A549 (cell line): ENCODE measurements around the gene ANO9.

ENCODE experiments used
- EP300 ChIP-seq, 2 experiments: fragments of >200 bp; sonication (Bioruptor Twin); formaldehyde crosslinking; IDR thresholded peaks; 2 replicates in 1 of 2; 3 replicates in 1 of 2; pipeline ENCODE4 v1.6.1; 2016 to 2017
- MYC ChIP-seq: IDR thresholded peaks from 2 replicates; pipeline ENCODE4 v1.6.1; 2012; ENCODE audit warnings: mild to moderate bottlenecking, inconsistent platforms, low read length, improper control_type of control experiment, borderline replicate concordance
- TP53 ChIP-seq: fragments of 250-450 bp; sonication (Bioruptor Pico); IDR thresholded peaks from 2 replicates; pipeline ENCODE4 v1.5.0; 2021; ENCODE audit warnings: mild to moderate bottlenecking, moderate library complexity
- TF ChIP-seq, protein P1 (sequence below): fragments of >200 bp; sonication (Bioruptor Twin); formaldehyde crosslinking; IDR thresholded peaks from 3 replicates; pipeline ENCODE4 v1.6.1; 2016
- TF ChIP-seq, protein P2 (sequence below): fragments of >200 bp; sonication (Bioruptor Twin); formaldehyde crosslinking; IDR thresholded peaks from 3 replicates; pipeline ENCODE4 v1.5.1; 2016

GRCh38 chr11:367956-368413 lies 73.8 kb downstream of the ANO9 start:
- TF ChIP-seq EP300 (IDR thresholded peaks at IDR 0.05) (no peak), MYC (no peak), TP53 (CRISPR knock-in tag) (no peak)
- TF ChIP-seq, protein P1, sequence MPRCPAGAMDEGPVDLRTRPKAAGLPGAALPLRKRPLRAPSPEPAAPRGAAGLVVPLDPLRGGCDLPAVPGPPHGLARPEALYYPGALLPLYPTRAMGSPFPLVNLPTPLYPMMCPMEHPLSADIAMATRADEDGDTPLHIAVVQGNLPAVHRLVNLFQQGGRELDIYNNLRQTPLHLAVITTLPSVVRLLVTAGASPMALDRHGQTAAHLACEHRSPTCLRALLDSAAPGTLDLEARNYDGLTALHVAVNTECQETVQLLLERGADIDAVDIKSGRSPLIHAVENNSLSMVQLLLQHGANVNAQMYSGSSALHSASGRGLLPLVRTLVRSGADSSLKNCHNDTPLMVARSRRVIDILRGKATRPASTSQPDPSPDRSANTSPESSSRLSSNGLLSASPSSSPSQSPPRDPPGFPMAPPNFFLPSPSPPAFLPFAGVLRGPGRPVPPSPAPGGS: no peak
- TF ChIP-seq, protein P2, sequence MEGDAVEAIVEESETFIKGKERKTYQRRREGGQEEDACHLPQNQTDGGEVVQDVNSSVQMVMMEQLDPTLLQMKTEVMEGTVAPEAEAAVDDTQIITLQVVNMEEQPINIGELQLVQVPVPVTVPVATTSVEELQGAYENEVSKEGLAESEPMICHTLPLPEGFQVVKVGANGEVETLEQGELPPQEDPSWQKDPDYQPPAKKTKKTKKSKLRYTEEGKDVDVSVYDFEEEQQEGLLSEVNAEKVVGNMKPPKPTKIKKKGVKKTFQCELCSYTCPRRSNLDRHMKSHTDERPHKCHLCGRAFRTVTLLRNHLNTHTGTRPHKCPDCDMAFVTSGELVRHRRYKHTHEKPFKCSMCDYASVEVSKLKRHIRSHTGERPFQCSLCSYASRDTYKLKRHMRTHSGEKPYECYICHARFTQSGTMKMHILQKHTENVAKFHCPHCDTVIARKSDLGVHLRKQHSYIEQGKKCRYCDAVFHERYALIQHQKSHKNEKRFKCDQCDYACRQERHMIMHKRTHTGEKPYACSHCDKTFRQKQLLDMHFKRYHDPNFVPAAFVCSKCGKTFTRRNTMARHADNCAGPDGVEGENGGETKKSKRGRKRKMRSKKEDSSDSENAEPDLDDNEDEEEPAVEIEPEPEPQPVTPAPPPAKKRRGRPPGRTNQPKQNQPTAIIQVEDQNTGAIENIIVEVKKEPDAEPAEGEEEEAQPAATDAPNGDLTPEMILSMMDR: no peak
